ENCODE measurements around the gene CES4A.

Gene CES4A

GRCh38 chr16:66996324-66996982 is 8.1 kb downstream of the CES4A start (continued):
- TF ChIP-seq ZNF610 (tag by site-specific recombination; IDR thresholded peaks at IDR 0.05; ENCODE audit: borderline replicate concordance) (no peak), ZNF555 (tag by site-specific recombination; conservative IDR thresholded peaks at IDR 0.05) (no peak), MYNN (tag by site-specific recombination; IDR thresholded peaks at IDR 0.05; ENCODE audit: borderline replicate concordance) (no peak), ZNF585B (tag by site-specific recombination; IDR thresholded peaks at IDR 0.05) (no peak), ZNF37A (tag by site-specific recombination; IDR thresholded peaks at IDR 0.05) (no peak), ZNF548 (tag by site-specific recombination; IDR thresholded peaks at IDR 0.05) (no peak), ZNF221 (tag by site-specific recombination; IDR thresholded peaks at IDR 0.05; ENCODE audit: borderline replicate concordance) (no peak)

- CTCF ChIA-PET, result interaction anchor here (1.9 kb wide), 1 partner anchor 158 kb away, joined by 6 read pairs; no protein-coding TSS in a partner anchor
- POLR2A ChIA-PET, result no interaction called here
- no peak overlapping the region for H3K27ac ChIP-seq (ENCODE audit: extremely low read depth, low read depth, low read length)
- H3K4me3 ChIP-seq (ENCODE audit: low read depth, low read length), result no peak overlapping the region
- H3K4me1 ChIP-seq (ENCODE audit: control insufficient read depth, insufficient read depth, low read length), result no peaks in the 10 kb centered on the region
- TF ChIP-seq TSHZ1 (tag by site-specific recombination; IDR thresholded peaks at IDR 0.05; ENCODE audit: borderline replicate concordance), result no peak
- H3K36me3 ChIP-seq (ENCODE audit: control insufficient read depth in 2 of 2, insufficient read depth in 1 of 2, low read length in 2 of 2), result no peaks in the 10 kb centered on the region
- H3K9me3 ChIP-seq (ENCODE audit: control insufficient read depth, insufficient read depth, low read depth, low read length), result no peaks in the 10 kb centered on the region
Observed at GRCh38 chr16:66996983-66997358, 8.6 kb downstream of the CES4A start.

GRCh38 chr16:67000384-67001351 is 12.3 kb downstream of the CES4A start:
- ChIA-PET CTCF (no interaction called here), POLR2A (no interaction called here)
- H3K27ac ChIP-seq (ENCODE audit: extremely low read depth, low read depth, low read length), result no peak overlapping the region
- 0 out of 2 replicates have a peak, but pooled peaks have one; percentile 40 for TF ChIP-seq KLF9 (tag by site-specific recombination; IDR thresholded peaks at IDR 0.05; ENCODE audit: low read depth)
- TF ChIP-seq ZNF112 (tag by site-specific recombination; IDR thresholded peaks at IDR 0.05), result no peak
- H3K4me3 ChIP-seq (ENCODE audit: low read depth, low read length), result peak overlapping the region; percentile 20
- H3K36me3 ChIP-seq (ENCODE audit: control insufficient read depth in 2 of 2, insufficient read depth in 1 of 2, low read length in 2 of 2), result no peaks in the 10 kb centered on the region
- H3K9me3 ChIP-seq (ENCODE audit: control insufficient read depth, insufficient read depth, low read depth, low read length), result no peaks in the 10 kb centered on the region
- no peaks in the 10 kb centered on the region for H3K4me1 ChIP-seq (ENCODE audit: control insufficient read depth, insufficient read depth, low read length)

GRCh38 chr16:67001726-67002125 is 13.3 kb downstream of the CES4A start:
- H3K9me3 ChIP-seq (ENCODE audit: control insufficient read depth, insufficient read depth, low read depth, low read length), result no peaks in the 10 kb centered on the region
- no peak overlapping the region for H3K4me3 ChIP-seq (ENCODE audit: low read depth, low read length)
- H3K36me3 ChIP-seq (ENCODE audit: control insufficient read depth in 2 of 2, insufficient read depth in 1 of 2, low read length in 2 of 2), result no peaks in the 10 kb centered on the region
- POLR2A ChIA-PET, result no interaction called here
- H3K27ac ChIP-seq (ENCODE audit: extremely low read depth, low read depth, low read length), result no peak overlapping the region
- CTCF ChIA-PET, result interaction anchor here (0.6 kb wide), 1 partner anchor 24 kb away, joined by 3 read pairs; no protein-coding TSS in a partner anchor
- no peaks in the 10 kb centered on the region for H3K4me1 ChIP-seq (ENCODE audit: control insufficient read depth, insufficient read depth, low read length)
- TF ChIP-seq KLF9 (tag by site-specific recombination; IDR thresholded peaks at IDR 0.05; ENCODE audit: low read depth) (no peak), ZNF404 (tag by site-specific recombination; IDR thresholded peaks at IDR 0.05) (no peak), ZNF10 (tag by site-specific recombination; IDR thresholded peaks at IDR 0.05) (no peak), PRDM4 (tag by site-specific recombination; IDR thresholded peaks at IDR 0.05) (no peak), ZNF23 (tag by site-specific recombination; IDR thresholded peaks at IDR 0.05; ENCODE audit: borderline replicate concordance) (no peak), KLF7 (tag by site-specific recombination; IDR thresholded peaks at IDR 0.05; ENCODE audit: borderline replicate concordance) (no peak), ZNF121 (tag by site-specific recombination; IDR thresholded peaks at IDR 0.05) (no peak)

All from HEK293 (cell line).